ENCODE results near the gene ERN2.

The ERN2 gene

DNA sequence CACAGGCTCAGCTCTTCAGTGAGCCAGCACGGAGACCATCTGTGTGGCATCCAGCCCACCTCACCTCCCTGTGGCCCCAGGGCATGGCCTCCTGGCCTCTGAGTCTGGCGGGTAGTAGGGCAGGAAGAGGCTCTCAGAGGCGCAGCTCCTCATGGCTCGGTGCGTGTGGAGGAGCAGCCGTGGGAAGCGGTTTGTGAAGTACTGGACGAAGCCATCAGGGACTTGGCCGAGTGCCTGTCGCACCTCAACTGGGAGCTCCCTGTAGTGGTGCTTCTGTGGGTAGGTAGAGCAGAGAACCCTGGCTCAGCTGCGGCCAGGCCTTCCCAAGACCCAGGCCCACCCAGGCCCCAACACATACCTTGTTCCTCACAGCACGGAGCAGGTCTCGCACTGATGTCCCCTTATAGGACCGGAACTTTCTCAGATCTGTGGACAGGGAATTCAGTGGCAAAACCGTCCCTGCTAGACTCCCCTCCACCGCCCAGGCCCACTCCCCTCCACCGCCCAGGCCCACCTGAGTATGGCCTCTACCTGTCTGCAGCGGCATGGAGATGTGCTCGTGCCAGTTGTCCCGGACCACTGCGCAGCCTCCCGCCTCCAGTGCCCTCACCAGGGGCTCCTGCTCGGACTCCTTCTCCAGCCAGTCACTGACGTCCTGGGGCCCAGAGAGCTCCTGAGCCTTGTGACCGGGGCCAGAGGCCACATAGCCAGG, 22.1 kb downstream of the ERN2 start:
- H3K9ac ChIP-seq, result no peak overlapping the region
- TF ChIP-seq, protein P1, sequence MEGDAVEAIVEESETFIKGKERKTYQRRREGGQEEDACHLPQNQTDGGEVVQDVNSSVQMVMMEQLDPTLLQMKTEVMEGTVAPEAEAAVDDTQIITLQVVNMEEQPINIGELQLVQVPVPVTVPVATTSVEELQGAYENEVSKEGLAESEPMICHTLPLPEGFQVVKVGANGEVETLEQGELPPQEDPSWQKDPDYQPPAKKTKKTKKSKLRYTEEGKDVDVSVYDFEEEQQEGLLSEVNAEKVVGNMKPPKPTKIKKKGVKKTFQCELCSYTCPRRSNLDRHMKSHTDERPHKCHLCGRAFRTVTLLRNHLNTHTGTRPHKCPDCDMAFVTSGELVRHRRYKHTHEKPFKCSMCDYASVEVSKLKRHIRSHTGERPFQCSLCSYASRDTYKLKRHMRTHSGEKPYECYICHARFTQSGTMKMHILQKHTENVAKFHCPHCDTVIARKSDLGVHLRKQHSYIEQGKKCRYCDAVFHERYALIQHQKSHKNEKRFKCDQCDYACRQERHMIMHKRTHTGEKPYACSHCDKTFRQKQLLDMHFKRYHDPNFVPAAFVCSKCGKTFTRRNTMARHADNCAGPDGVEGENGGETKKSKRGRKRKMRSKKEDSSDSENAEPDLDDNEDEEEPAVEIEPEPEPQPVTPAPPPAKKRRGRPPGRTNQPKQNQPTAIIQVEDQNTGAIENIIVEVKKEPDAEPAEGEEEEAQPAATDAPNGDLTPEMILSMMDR (conservative IDR thresholded peaks at IDR 0.05; ENCODE audit: low read depth, low read length), result no peak
- H3K36me3 ChIP-seq (ENCODE audit: insufficient read depth), result peaks cover 28% of the 10 kb centered on the region; the same call in 1 of the 2 replicates
- H3K4me1 ChIP-seq (ENCODE audit: low read depth, poor library complexity, severe bottlenecking), result no peaks in the 10 kb centered on the region
- no peaks in the 10 kb centered on the region for H4K20me1 ChIP-seq (ENCODE audit: insufficient read depth)
- no peak overlapping the region for H3K4me3 ChIP-seq (IDR thresholded peaks at IDR 0.05; ENCODE audit: insufficient read depth, low read depth, low read length)
- H3K27me3 ChIP-seq (ENCODE audit: insufficient read depth, low read depth), result no peaks in the 10 kb centered on the region
- H3K79me2 ChIP-seq (ENCODE audit: insufficient read depth, low read depth), result no peaks in the 10 kb centered on the region
- H3K27ac ChIP-seq, result no peak overlapping the region
- H2AFZ ChIP-seq (ENCODE audit: low read depth), result no peak overlapping the region
- H3K4me2 ChIP-seq, result no peak overlapping the region

DNA sequence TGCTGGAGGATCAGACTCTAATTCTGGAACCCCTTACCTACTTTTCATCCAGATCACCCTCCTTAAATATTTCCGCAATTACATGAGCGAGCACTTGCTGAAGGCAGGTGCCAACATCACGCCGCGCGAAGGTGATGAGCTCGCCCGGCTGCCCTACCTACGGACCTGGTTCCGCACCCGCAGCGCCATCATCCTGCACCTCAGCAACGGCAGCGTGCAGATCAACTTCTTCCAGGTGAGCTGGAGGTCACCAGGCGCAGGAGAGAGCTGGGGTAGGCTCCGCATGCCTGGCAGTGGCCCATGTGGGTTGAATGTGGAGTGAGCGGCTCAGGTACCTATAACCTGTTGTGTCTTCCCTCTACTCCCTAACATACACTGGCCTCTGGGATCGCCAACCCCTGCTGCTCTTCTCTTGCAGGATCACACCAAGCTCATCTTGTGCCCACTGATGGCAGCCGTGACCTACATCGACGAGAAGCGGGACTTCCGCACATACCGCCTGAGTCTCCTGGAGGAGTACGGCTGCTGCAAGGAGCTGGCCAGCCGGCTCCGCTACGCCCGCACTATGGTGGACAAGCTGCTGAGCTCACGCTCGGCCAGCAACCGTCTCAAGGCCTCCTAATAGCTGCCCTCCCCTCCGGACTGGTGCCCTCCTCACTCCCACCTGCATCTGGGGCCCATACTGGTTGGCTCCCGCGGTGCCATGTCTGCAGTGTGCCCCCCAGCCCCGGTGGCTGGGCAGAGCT, 23.4 kb downstream of the ERN2 start:
- Histone ChIP-seq H3K79me2 (ENCODE audit: insufficient read depth, low read depth) (no peaks in the 10 kb centered on the region; the same call in 1 of the 2 replicates), H2AFZ (ENCODE audit: low read depth) (no peak overlapping the region), H3K4me3 (IDR thresholded peaks at IDR 0.05; ENCODE audit: insufficient read depth, low read depth, low read length) (no peak overlapping the region), H4K20me1 (ENCODE audit: insufficient read depth) (no peaks in the 10 kb centered on the region), H3K36me3 (ENCODE audit: insufficient read depth) (peaks cover 28% of the 10 kb centered on the region; the same call in 1 of the 2 replicates), H3K4me2 (no peak overlapping the region), H3K9ac (no peak overlapping the region), H3K27me3 (ENCODE audit: insufficient read depth, low read depth) (no peaks in the 10 kb centered on the region), H3K4me1 (ENCODE audit: low read depth, poor library complexity, severe bottlenecking) (no peaks in the 10 kb centered on the region), H3K27ac (no peak overlapping the region)
- TF ChIP-seq, protein P1 (conservative IDR thresholded peaks at IDR 0.05; ENCODE audit: low read depth, low read length), result no peak

DNA sequence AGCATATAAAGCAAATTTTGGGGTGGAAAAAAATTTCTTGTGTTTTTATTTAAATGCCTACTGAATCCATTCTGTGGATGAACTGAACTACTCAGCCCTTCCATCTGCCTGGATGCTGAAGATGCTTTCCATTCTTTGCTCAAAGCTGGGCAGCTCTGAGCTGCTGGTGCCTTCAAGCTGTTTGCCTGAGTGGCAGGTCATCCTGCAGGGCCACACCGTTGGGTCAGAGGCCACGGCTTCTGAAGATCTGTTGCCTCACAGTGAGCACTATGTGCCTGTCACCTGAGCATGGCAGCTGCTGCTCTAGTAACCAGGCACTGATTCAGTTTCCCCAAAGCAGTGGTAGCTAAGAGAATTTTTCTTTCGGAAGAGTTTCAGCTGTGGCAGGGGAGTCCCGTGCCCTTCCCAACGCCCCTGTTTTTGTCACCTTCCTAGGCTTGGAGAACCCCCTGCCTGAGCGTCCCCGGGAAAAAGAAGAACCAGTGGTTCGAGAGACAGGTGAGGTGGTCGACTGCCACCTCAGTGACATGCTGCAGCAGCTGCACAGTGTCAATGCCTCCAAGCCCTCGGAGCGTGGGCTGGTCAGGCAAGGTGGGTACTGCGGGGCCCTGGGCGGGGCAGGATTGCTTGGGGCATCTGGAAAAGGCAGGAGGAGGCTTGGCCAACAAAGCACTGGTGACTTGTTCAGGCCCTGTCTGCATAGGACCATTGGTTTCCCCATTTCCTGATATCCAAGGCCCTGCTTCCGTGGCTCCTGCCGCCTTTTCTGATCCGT, 25.8 kb downstream of the ERN2 start:
- H4K20me1 ChIP-seq (ENCODE audit: insufficient read depth), result no peaks in the 10 kb centered on the region
- TF ChIP-seq, protein P1 (conservative IDR thresholded peaks at IDR 0.05; ENCODE audit: low read depth, low read length), result no peak
- no peak overlapping the region for H3K27ac ChIP-seq
- no peak overlapping the region for H2AFZ ChIP-seq (ENCODE audit: low read depth)
- no peak overlapping the region for H3K4me3 ChIP-seq (IDR thresholded peaks at IDR 0.05; ENCODE audit: insufficient read depth, low read depth, low read length)
- H3K9ac ChIP-seq, result no peak overlapping the region
- H3K4me1 ChIP-seq (ENCODE audit: low read depth, poor library complexity, severe bottlenecking), result peaks cover under 1% of the 10 kb centered on the region
- H3K4me2 ChIP-seq, result no peak overlapping the region
- H3K27me3 ChIP-seq (ENCODE audit: insufficient read depth, low read depth), result no peaks in the 10 kb centered on the region
- peaks cover 13% of the 10 kb centered on the region; the same call in 1 of the 2 replicates for H3K79me2 ChIP-seq (ENCODE audit: insufficient read depth, low read depth)
- peaks cover 40% of the 10 kb centered on the region; the same call in 1 of the 2 replicates for H3K36me3 ChIP-seq (ENCODE audit: insufficient read depth)

DNA sequence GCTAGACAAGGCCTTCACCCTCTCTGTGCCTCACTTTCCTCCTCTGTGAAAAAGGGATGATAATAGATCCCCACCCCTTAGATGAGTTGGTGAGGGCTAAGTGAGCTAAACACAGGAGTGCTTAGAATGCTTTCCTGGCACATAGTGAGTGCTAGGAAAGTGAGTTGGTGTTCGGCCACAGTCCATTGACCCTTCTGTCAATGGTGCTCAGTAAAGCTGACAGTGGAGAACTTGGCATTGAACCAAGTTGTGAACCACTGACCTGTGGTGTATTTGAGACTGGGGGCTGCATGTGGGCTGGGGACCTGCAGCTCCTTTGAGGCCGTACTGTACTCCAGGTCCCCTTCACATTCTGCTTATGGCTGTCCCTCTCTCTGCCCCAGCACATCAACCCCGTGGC, 29.5 kb downstream of the ERN2 start:
- H3K79me2 ChIP-seq (ENCODE audit: insufficient read depth, low read depth), result peaks cover 49% of the 10 kb centered on the region
- peaks cover 23% of the 10 kb centered on the region for H3K4me1 ChIP-seq (ENCODE audit: low read depth, poor library complexity, severe bottlenecking)
- H3K4me3 ChIP-seq (IDR thresholded peaks at IDR 0.05; ENCODE audit: insufficient read depth, low read depth, low read length), result no peak overlapping the region
- no peak overlapping the region for H2AFZ ChIP-seq (ENCODE audit: low read depth)
- H4K20me1 ChIP-seq (ENCODE audit: insufficient read depth), result 0 out of 2 replicates have a peak, but pooled peaks cover 8% of the 10 kb centered on the region
- TF ChIP-seq, protein P1 (conservative IDR thresholded peaks at IDR 0.05; ENCODE audit: low read depth, low read length), result no peak
- H3K9ac ChIP-seq, result no peak overlapping the region
- H3K27ac ChIP-seq, result no peak overlapping the region
- H3K4me2 ChIP-seq, result no peak overlapping the region
- no peaks in the 10 kb centered on the region for H3K27me3 ChIP-seq (ENCODE audit: insufficient read depth, low read depth)
- peaks cover 43% of the 10 kb centered on the region; the same call in 1 of the 2 replicates for H3K36me3 ChIP-seq (ENCODE audit: insufficient read depth)
